ENCODE data around the gene RHBDF2.

DNA sequence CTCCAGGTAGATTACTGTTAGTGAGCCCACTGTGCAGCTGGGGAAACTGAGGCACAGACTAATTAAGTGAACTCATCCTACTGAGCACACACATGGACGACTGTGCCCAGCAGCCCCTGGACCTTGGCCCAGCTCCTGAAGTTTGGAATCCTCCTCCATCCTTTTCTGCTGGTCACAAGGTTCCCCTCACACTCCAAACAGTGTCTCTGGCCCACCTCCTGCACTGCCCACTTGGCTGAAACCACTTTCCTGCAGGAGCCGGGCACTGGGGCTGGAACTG, 3.6 kb downstream of the RHBDF2 start:
- no peak for TF ChIP-seq CTCF (IDR thresholded peaks at IDR 0.05)
- TF ChIP-seq POLR2A (IDR thresholded peaks at IDR 0.05) = no peak

Measured in uterus (tissue), 2 donors.